ENCODE measurements around the gene RAPGEF6. TPM values are rescaled to one million over a fixed set of nuclear protein-coding genes. Genes with fewer than 3 reads are reported as not detected.

Gene RAPGEF6
- total and polyA plus RNA-seq, 9 of the 15 experiments (the other 6 are each of a cell fraction or from before 2014, with no cell fraction given) = 2.7 to 23.4 (median 12.7) TPM

DNA sequence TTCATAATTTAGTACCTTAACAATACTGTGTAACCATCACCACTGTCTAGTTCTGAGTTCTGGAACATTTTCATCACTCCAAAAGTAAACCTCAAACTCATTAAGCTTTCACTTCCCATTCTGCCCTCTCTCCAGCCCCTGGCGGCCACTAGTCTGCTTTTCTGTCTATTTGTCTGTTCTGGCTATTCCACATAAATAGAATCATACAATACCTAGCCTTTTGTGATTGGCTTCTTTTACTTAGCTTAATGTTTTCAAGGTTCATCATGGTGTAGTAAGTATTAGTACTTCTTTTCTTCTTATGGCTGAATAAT, 138.7 kb downstream of the RAPGEF6 start:
- Histone ChIP-seq H3K9me3 (replicated peaks; ENCODE audit: control insufficient read depth, insufficient read depth, low read depth, low read length) (no peaks in the 10 kb centered on the region), H3K4me2 (ENCODE audit: insufficient read depth, low read length) (no peak overlapping the region), H3K9ac (ENCODE audit: insufficient read depth in 1 of 2, low read depth in 2 of 2, low read length in 2 of 2) (no peak overlapping the region), H3K9me1 (ENCODE audit: control insufficient read depth, insufficient read depth, low read length) (no peaks in the 10 kb centered on the region), H4K20me1 (replicated peaks; ENCODE audit: control insufficient read depth, insufficient read depth, low read length) (no peaks in the 10 kb centered on the region), H3K4me1 (replicated peaks in 1 of 2; ENCODE audit: control insufficient read depth in 2 of 2, insufficient read depth in 2 of 2, low read length in 2 of 2) (no peaks in the 10 kb centered on the region), H2AFZ (ENCODE audit: low read depth, low read length) (no peak overlapping the region), H3K4me3 (no peak overlapping the region), H3K79me2 (ENCODE audit: control insufficient read depth, insufficient read depth, low read length) (no peaks in the 10 kb centered on the region), H3K36me3 (ENCODE audit: control insufficient read depth, insufficient read depth, low read length) (peaks cover 76% of the 10 kb centered on the region), H3K27me3 (ENCODE audit: control insufficient read depth in 2 of 2, insufficient read depth in 2 of 2, low read length in 2 of 2) (no peaks in the 10 kb centered on the region), H3K27ac (ENCODE audit: extremely low read depth, low read depth, low read length) (no peak overlapping the region)
- intact Hi-C loops (cut with micrococcal nuclease) (no loop called here), in situ Hi-C loops (cut with MboI) (no loop called here)
- ATAC-seq = no peak
- TF ChIP-seq, protein P1, sequence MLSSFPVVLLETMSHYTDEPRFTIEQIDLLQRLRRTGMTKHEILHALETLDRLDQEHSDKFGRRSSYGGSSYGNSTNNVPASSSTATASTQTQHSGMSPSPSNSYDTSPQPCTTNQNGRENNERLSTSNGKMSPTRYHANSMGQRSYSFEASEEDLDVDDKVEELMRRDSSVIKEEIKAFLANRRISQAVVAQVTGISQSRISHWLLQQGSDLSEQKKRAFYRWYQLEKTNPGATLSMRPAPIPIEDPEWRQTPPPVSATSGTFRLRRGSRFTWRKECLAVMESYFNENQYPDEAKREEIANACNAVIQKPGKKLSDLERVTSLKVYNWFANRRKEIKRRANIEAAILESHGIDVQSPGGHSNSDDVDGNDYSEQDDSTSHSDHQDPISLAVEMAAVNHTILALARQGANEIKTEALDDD (IDR thresholded peaks at IDR 0.05) = no peak
- TF ChIP-seq E2F3 (CRISPR knock-in tag; IDR thresholded peaks at IDR 0.05) = no peak
- TF ChIP-seq NFIX (CRISPR knock-in tag; IDR thresholded peaks at IDR 0.05; ENCODE audit: low read depth) = no peak
- TF ChIP-seq FOXA3 (CRISPR knock-in tag; conservative IDR thresholded peaks at IDR 0.05 in 1 of 2, IDR thresholded peaks at IDR 0.05 in 1 of 2) = no peak
- TF ChIP-seq MAZ (CRISPR knock-in tag; conservative IDR thresholded peaks at IDR 0.05 in 1 of 2, IDR thresholded peaks at IDR 0.05 in 1 of 2) = no peak
- no peak for TF ChIP-seq RB1 (IDR thresholded peaks at IDR 0.05; ENCODE audit: low read depth)
- TF ChIP-seq TCF15 (CRISPR knock-in tag; IDR thresholded peaks at IDR 0.05) = no peak
- TF ChIP-seq SMARCA4 (IDR thresholded peaks at IDR 0.05) = no peak
- TF ChIP-seq PTBP1 (IDR thresholded peaks at IDR 0.05; ENCODE audit: low read depth, low read length) = no peak
- TF ChIP-seq POLR2G (IDR thresholded peaks at IDR 0.05; ENCODE audit: low read depth, low read length) = no peak
- TF ChIP-seq, protein P2, sequence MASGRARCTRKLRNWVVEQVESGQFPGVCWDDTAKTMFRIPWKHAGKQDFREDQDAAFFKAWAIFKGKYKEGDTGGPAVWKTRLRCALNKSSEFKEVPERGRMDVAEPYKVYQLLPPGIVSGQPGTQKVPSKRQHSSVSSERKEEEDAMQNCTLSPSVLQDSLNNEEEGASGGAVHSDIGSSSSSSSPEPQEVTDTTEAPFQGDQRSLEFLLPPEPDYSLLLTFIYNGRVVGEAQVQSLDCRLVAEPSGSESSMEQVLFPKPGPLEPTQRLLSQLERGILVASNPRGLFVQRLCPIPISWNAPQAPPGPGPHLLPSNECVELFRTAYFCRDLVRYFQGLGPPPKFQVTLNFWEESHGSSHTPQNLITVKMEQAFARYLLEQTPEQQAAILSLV (tag; IDR thresholded peaks at IDR 0.05) = no peak
- no peak for TF ChIP-seq POLR3A (IDR thresholded peaks at IDR 0.05; ENCODE audit: borderline replicate concordance, extremely low read depth, insufficient read depth, insufficient read length)
- CTCF ChIA-PET (ENCODE audit: low intra/inter-chr PET ratio) = no interaction called here
- no peak for FAIRE-seq
- WGBS (ENCODE audit: insufficient coverage, low coverage, missing lambda C conversion rate) = 79% methylated on average over 1 of the region's 1 CpG
- DNase-seq (ENCODE audit: extremely low read depth in 1 of 4, low spot score in 3 of 4) = no peak
- POLR2A ChIA-PET = interaction anchor here (0.9 to 1.5 kb wide), 3 partner anchors 10 to 25 kb away, joined by 3 to 6 read pairs (median 3); no protein-coding TSS in a partner anchor
- no TSS peak for BruUV-seq (replicated peaks)

Data from K562 (cell line).